Epithelial cell of esophagus (primary cell): ENCODE results near the gene RRM2.

ENCODE experiments used
- DNase-seq: peaks from one replicate; pipeline ENCODE4 v3.0.0; 2010; ENCODE audit warnings: low read depth
- H3K4me3 ChIP-seq: 2 replicates; pipeline ENCODE4 v1.5.1; 2011; ENCODE audit warnings: mild to moderate bottlenecking, low read length, control low read depth
- CTCF ChIP-seq: IDR thresholded peaks from 2 replicates; pipeline ENCODE4 v1.5.1; 2011; ENCODE audit warnings: low read depth, mild to moderate bottlenecking, low read length, control low read depth, inconsistent platforms; ENCODE audit not compliant: insufficient read depth; ENCODE audit errors: missing control alignments

Gene RRM2

GRCh38 chr2:10168221-10168620, 45.7 kb downstream of the RRM2 start:
- DNase-seq = no peak
- TF ChIP-seq CTCF = no peak
- H3K4me3 ChIP-seq = no peak overlapping the region

- TF ChIP-seq CTCF = no peak
- no peak overlapping the region for H3K4me3 ChIP-seq
- no peak for DNase-seq
Observed at GRCh38 chr2:10169053-10169578, 46.6 kb downstream of the RRM2 start.

GRCh38 chr2:10169581-10169980, 47.0 kb downstream of the RRM2 start:
- H3K4me3 ChIP-seq = no peak overlapping the region
- TF ChIP-seq CTCF = no peak
- DNase-seq = no peak

GRCh38 chr2:10170256-10170655, 47.7 kb downstream of the RRM2 start:
- no peak overlapping the region for H3K4me3 ChIP-seq
- no peak for DNase-seq
- TF ChIP-seq CTCF = no peak

GRCh38 chr2:10171006-10171800, 48.7 kb downstream of the RRM2 start:
- H3K4me3 ChIP-seq = no peak overlapping the region
- DNase-seq = no peak
- TF ChIP-seq CTCF = no peak

- DNase-seq = no peak
- no peak for TF ChIP-seq CTCF
- H3K4me3 ChIP-seq = no peak overlapping the region
Observed at GRCh38 chr2:10172033-10172871, 49.7 kb downstream of the RRM2 start.
